ENCODE data around the gene MYH14. TPM values are rescaled to one million over a fixed set of nuclear protein-coding genes. Genes with fewer than 3 reads are reported as not detected.

Gene MYH14
- total RNA-seq, 1 donor: not detected

GRCh38 chr19:50207730-50208129, 4.3 kb downstream of the MYH14 start:
- no peak for DNase-seq (ENCODE audit: low read depth)
- no peak for TF ChIP-seq CTCF (IDR thresholded peaks at IDR 0.05; ENCODE audit: insufficient read depth, low read length)

GRCh38 chr19:50209131-50209530, 5.7 kb downstream of the MYH14 start:
- no peak for DNase-seq (ENCODE audit: low read depth)
- no peak for TF ChIP-seq CTCF (IDR thresholded peaks at IDR 0.05; ENCODE audit: insufficient read depth, low read length)
- H3K4me3 ChIP-seq (ENCODE audit: low read depth, low read length): no peak overlapping the region

More at GRCh38 chr19:50207730-50208129, 4.3 kb downstream of the MYH14 start:
- H3K4me3 ChIP-seq (ENCODE audit: low read depth, low read length): no peak overlapping the region

GRCh38 chr19:50210425-50210824, 7.0 kb downstream of the MYH14 start:
- no peak overlapping the region for H3K4me3 ChIP-seq (ENCODE audit: low read depth, low read length)
- TF ChIP-seq CTCF (IDR thresholded peaks at IDR 0.05; ENCODE audit: insufficient read depth, low read length): no peak
- DNase-seq (ENCODE audit: low read depth): no peak

GRCh38 chr19:50213925-50214324, 10.5 kb downstream of the MYH14 start:
- H3K4me3 ChIP-seq (ENCODE audit: low read depth, low read length): no peak overlapping the region
- no peak for DNase-seq (ENCODE audit: low read depth)
- no peak for TF ChIP-seq CTCF (IDR thresholded peaks at IDR 0.05; ENCODE audit: insufficient read depth, low read length)

GRCh38 chr19:50214699-50215543, 11.5 kb downstream of the MYH14 start:
- DNase-seq (ENCODE audit: low read depth): no peak
- TF ChIP-seq CTCF (IDR thresholded peaks at IDR 0.05; ENCODE audit: insufficient read depth, low read length): no peak
- H3K4me3 ChIP-seq (ENCODE audit: low read depth, low read length): no peak overlapping the region

GRCh38 chr19:50215820-50216219, 12.4 kb downstream of the MYH14 start:
- TF ChIP-seq CTCF (IDR thresholded peaks at IDR 0.05; ENCODE audit: insufficient read depth, low read length): no peak
- no peak for DNase-seq (ENCODE audit: low read depth)
- no peak overlapping the region for H3K4me3 ChIP-seq (ENCODE audit: low read depth, low read length)

All from fibroblast of the aortic adventitia (primary cell).